PFSK-1 (cell line): ENCODE results near the gene C19orf38.

Experiments
- FOXP2 ChIP-seq: optimal IDR thresholded peaks from 2 replicates; pipeline ENCODE3; 2011; ENCODE audit warnings: borderline replicate concordance, control low read depth, inconsistent platforms; ENCODE audit not compliant: insufficient read depth; ENCODE audit errors: extremely low read length, extremely low read depth
- POLR2AphosphoS5 ChIP-seq: IDR thresholded peaks from 2 replicates; pipeline ENCODE4 v1.6.1; 2012; ENCODE audit warnings: low read depth, mild to moderate bottlenecking, control low read depth, low read length, moderate library complexity
- REST ChIP-seq, 2 experiments: IDR thresholded peaks; 2 replicates each; pipeline versions ENCODE4 v1.6.1 to v1.8.0; 2011 to 2012; ENCODE audit warnings: low read depth in 2 of 2, low read length in 2 of 2, control low read depth in 1 of 2, inconsistent platforms in 1 of 2, mild to moderate bottlenecking in 1 of 2, moderate library complexity in 1 of 2; ENCODE audit not compliant: insufficient read depth in 1 of 2
- SIN3A ChIP-seq: IDR thresholded peaks from 2 replicates; pipeline ENCODE4 v1.6.1; 2012; ENCODE audit warnings: mild to moderate bottlenecking, low read length, moderate library complexity, borderline replicate concordance; ENCODE audit not compliant: insufficient read depth
- TAF1 ChIP-seq: IDR thresholded peaks from 2 replicates; pipeline ENCODE4 v1.6.1; 2012; ENCODE audit warnings: low read length, control low read depth, borderline replicate concordance; ENCODE audit not compliant: insufficient read depth

C19orf38 gene

GRCh38 chr19:10892256-10892655 is 44.0 kb downstream of the C19orf38 start:
- TF ChIP-seq SIN3A = no peak
- TF ChIP-seq FOXP2 = no peak
- no peak for TF ChIP-seq POLR2AphosphoS5
- TF ChIP-seq REST (IDR thresholded peaks at IDR 0.05; ENCODE audit: insufficient read depth in 1 of 2, low read depth in 2 of 2, low read length in 2 of 2) = no peak
- TF ChIP-seq TAF1 = no peak

GRCh38 chr19:10894911-10895213 is 46.6 kb downstream of the C19orf38 start:
- TF ChIP-seq TAF1 (no peak), POLR2AphosphoS5 (no peak), SIN3A (no peak), FOXP2 (no peak)

DNA sequence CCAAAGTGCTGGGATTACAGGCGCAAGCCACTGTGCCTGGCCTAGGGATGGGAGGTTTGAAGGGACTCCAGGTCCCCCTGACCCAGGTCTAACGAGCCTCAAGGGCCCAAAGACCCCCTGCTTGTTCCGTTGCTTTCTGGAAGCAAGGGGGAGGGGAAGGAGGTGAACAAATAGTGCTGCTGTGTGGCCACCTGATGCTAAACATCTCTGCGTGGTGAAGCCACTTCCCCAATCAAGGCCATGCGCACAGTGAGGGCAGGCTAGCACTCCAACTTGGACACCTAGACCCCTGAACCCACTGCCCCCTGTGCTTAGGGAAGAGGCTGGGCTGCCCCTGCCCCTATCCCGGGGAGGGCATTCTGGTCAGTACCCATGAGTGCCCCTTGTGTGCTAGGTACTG is 47.1 kb downstream of the C19orf38 start:
- TF ChIP-seq FOXP2 (no peak), POLR2AphosphoS5 (no peak), TAF1 (no peak), REST (IDR thresholded peaks at IDR 0.05; ENCODE audit: insufficient read depth in 1 of 2, low read depth in 2 of 2, low read length in 2 of 2) (no peak), SIN3A (no peak)

DNA sequence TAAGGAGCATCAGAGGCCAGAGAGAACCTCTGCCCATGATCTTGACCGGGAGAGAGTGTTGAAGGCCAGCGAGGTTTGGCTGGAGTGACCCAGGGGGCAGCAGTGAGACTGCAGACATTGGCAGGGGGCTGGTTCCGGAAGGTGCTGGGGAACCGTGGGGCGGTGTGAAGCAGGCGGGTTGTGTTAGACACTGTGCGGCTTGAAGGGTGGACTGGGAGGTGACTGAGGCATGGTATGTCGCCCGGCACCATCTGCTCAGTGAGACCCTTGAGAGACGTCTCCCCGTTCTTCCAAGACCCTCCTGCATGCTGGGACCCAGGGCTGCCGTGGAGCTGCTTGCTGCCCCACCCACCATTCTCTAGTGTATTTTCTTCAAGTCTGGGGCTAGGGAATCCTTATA is 47.7 kb downstream of the C19orf38 start:
- TF ChIP-seq FOXP2 (no peak), REST (IDR thresholded peaks at IDR 0.05; ENCODE audit: insufficient read depth in 1 of 2, low read depth in 2 of 2, low read length in 2 of 2) (no peak), TAF1 (no peak), SIN3A (no peak), POLR2AphosphoS5 (no peak)

GRCh38 chr19:10896851-10897526 is 48.8 kb downstream of the C19orf38 start:
- TF ChIP-seq FOXP2 (no peak), TAF1 (no peak), POLR2AphosphoS5 (no peak), REST (IDR thresholded peaks at IDR 0.05; ENCODE audit: insufficient read depth in 1 of 2, low read depth in 2 of 2, low read length in 2 of 2) (no peak), SIN3A (no peak)
